Subcutaneous adipose tissue (tissue), 4 donors: ENCODE measurements around the gene S1PR5. TPM values are rescaled to one million over a fixed set of nuclear protein-coding genes. Genes with fewer than 3 reads are reported as not detected.

Experiments
- CTCF ChIP-seq: fragments of 450-650 bp; IDR thresholded peaks from one replicate; pipeline ENCODE4 v1.5.1; 2016; ENCODE audit warnings: low read depth, mild to moderate bottlenecking, control low read depth, antibody characterized with exemption, moderate library complexity
- total RNA-seq, 4 donors: library from RNA; depleted of rRNA; stranded (reverse); fragments of >200 nt; gene quantifications; one replicate each; pipeline ENCODE4 v1.1.0, GENCODE V29; 2016

The S1PR5 gene
- total RNA-seq, 4 donors from 2014 or later, result 0.17 to 0.65 TPM; not detected in 2

- TF ChIP-seq CTCF, result no peak
These were observed 17.5 kb downstream of the S1PR5 start for GRCh38 chr19:10499550-10500246.

- TF ChIP-seq CTCF, result no peak
These were observed 19.9 kb downstream of the S1PR5 start for GRCh38 chr19:10497371-10497770.

- no peak for TF ChIP-seq CTCF
These were observed 25.7 kb downstream of the S1PR5 start for GRCh38 chr19:10491472-10492047.

- no peak for TF ChIP-seq CTCF
These were observed 30.7 kb downstream of the S1PR5 start for GRCh38 chr19:10486551-10486950.

- no peak for TF ChIP-seq CTCF
These were observed 38.3 kb downstream of the S1PR5 start for GRCh38 chr19:10478903-10479384.

GRCh38 chr19:10478476-10478875 is 38.8 kb downstream of the S1PR5 start:
- TF ChIP-seq CTCF, result no peak

- TF ChIP-seq CTCF, result no peak
These were observed 42.2 kb downstream of the S1PR5 start for GRCh38 chr19:10474962-10475451.
